Measurements from ENCODE around the gene SEL1L. TPM values are rescaled to one million over a fixed set of nuclear protein-coding genes. Genes with fewer than 3 reads are reported as not detected.

Gene SEL1L
- total and polyA plus RNA-seq, 2 experiments from 2014 or later: 21.3 to 65.7 TPM

DNA sequence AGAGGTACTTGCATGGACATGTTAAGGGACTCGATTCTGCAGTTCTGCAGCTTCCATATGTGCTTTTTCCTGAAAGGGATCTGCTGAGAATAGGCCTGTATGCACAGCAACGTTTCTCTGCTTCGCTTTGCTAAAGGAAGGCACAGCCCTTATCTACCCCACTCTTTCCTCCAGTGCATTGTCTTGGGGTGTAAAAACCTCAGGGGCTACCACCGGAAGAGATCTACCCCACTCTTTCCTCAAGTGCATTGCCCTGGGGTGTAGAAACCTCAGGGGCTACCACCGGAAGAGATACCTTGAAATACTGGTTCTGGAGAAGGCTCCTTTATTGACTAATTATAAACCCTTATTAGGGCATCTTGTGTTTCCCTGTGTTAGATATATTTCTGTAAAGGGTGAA, 52.9 kb downstream of the SEL1L start:
- H3K27me3 ChIP-seq: no peaks in the 10 kb centered on the region
- H3K36me3 ChIP-seq: peaks cover 58% of the 10 kb centered on the region
- TF ChIP-seq, protein P1, sequence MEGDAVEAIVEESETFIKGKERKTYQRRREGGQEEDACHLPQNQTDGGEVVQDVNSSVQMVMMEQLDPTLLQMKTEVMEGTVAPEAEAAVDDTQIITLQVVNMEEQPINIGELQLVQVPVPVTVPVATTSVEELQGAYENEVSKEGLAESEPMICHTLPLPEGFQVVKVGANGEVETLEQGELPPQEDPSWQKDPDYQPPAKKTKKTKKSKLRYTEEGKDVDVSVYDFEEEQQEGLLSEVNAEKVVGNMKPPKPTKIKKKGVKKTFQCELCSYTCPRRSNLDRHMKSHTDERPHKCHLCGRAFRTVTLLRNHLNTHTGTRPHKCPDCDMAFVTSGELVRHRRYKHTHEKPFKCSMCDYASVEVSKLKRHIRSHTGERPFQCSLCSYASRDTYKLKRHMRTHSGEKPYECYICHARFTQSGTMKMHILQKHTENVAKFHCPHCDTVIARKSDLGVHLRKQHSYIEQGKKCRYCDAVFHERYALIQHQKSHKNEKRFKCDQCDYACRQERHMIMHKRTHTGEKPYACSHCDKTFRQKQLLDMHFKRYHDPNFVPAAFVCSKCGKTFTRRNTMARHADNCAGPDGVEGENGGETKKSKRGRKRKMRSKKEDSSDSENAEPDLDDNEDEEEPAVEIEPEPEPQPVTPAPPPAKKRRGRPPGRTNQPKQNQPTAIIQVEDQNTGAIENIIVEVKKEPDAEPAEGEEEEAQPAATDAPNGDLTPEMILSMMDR (IDR thresholded peaks at IDR 0.05; ENCODE audit: low read depth, low read length): no peak
- H3K9me3 ChIP-seq (ENCODE audit: low read depth): no peaks in the 10 kb centered on the region
- no peak overlapping the region for H3K4me3 ChIP-seq
- no peak for DNase-seq (ENCODE audit: low read depth in 1 of 2, low spot score in 1 of 2)
- H3K27ac ChIP-seq: no peak overlapping the region
- H3K4me1 ChIP-seq (ENCODE audit: low read depth): no peaks in the 10 kb centered on the region

DNA sequence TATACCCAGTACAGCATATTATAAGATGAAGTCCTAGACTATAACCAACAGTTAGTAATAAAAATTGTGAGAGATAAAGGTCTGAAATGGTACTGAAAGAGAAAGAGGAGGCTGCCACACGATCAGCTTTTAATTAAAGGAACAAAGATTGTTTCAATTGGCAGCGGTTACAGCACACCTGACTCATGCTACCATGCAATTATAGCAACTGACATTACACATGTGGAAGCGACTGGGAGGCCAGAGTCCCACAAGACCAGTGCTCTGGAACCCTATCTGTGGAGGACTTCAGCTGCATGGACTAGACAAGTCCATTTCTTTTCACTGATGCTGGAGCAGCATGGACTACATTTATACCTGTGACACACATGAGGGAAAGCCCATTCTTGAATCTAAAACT, 55.2 kb downstream of the SEL1L start:
- DNase-seq (ENCODE audit: low read depth in 1 of 2, low spot score in 1 of 2): no peak
- TF ChIP-seq, protein P1 (IDR thresholded peaks at IDR 0.05; ENCODE audit: low read depth, low read length): no peak

DNA sequence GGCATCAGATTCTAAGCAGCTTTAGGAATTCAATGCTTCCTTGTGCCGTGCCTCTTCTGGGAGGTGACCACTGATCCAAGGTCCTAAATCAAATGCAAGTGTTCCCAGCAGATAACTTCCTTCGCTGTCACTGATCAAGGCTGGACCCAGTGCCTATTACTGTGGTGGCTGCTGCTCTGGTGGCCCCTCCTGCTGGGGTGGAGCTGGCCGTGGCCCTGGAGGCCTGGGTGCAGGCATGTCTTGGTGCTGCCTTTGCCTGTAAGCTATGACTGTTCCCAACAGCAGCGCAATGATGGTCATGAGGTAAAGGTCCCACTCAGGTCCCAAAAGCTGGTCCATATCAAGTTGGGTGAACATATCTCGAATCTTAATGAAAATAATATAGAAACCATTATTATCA, 56.8 kb downstream of the SEL1L start:
- no peaks in the 10 kb centered on the region for H3K9me3 ChIP-seq (ENCODE audit: low read depth)
- no peak overlapping the region for H3K4me3 ChIP-seq
- no peaks in the 10 kb centered on the region for H3K4me1 ChIP-seq (ENCODE audit: low read depth)
- TF ChIP-seq, protein P1 (IDR thresholded peaks at IDR 0.05; ENCODE audit: low read depth, low read length): no peak
- H3K36me3 ChIP-seq: peaks cover 38% of the 10 kb centered on the region
- no peak overlapping the region for H3K27ac ChIP-seq
- no peaks in the 10 kb centered on the region for H3K27me3 ChIP-seq
- no peak for DNase-seq (ENCODE audit: low read depth in 1 of 2, low spot score in 1 of 2)

More for the DNA sequence above, 55.2 kb downstream of the SEL1L start:
- no peaks in the 10 kb centered on the region for H3K27me3 ChIP-seq
- H3K27ac ChIP-seq: no peak overlapping the region
- H3K4me1 ChIP-seq (ENCODE audit: low read depth): no peaks in the 10 kb centered on the region
- no peaks in the 10 kb centered on the region for H3K9me3 ChIP-seq (ENCODE audit: low read depth)
- H3K36me3 ChIP-seq: peaks cover 50% of the 10 kb centered on the region
- H3K4me3 ChIP-seq: no peak overlapping the region

DNA sequence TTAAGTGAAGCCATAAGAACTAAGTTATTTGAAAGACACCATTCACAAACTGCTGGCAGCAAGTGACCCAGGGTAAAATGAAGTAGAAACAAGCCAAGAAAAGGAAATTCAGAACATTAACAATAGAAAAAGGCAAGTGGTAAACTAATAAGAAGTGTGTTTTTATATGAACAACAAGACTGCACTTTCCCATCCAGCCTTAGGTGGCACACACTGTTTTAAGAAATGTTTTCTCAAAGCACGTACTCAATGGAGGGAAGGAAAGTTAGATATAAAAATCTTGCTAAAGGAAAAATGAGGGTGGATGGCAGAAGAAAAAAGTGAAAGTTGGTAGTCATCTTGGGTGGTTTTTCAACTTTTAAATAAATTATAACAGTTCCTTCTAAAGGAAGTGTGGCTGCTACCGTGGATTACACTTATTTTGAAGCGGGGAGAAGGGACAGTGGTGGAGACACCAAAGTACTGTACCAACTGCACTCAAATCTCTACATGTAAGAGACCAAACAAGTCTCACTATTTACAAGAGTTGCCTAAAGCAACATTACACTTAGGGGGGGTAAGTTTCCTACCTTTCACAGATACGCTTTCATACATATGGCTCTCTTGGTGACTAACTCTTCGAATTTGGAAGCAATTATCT, 58.8 kb downstream of the SEL1L start:
- Histone ChIP-seq H3K9me3 (ENCODE audit: low read depth) (no peaks in the 10 kb centered on the region), H3K27ac (no peak overlapping the region), H3K27me3 (no peaks in the 10 kb centered on the region), H3K4me1 (ENCODE audit: low read depth) (no peaks in the 10 kb centered on the region), H3K36me3 (peaks cover 28% of the 10 kb centered on the region), H3K4me3 (no peak overlapping the region)
- DNase-seq (ENCODE audit: low read depth in 1 of 2, low spot score in 1 of 2): no peak
- TF ChIP-seq, protein P1 (IDR thresholded peaks at IDR 0.05; ENCODE audit: low read depth, low read length): no peak

DNA sequence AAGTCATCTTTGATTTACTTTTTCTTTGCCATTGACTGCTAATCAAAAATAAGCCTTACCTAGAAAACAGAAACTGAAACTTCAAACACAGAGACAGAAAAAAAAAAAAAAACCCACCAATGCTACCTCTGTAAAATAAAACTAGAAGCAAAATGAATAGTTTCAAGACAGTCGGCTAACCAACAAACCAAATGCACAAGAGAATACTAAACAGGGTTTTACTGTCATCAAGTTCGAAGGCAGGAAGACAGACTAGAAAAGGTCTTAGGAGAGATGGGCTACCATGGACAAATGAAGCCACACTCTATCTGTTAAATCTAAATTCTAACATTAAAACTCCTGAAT, 59.5 kb downstream of the SEL1L start:
- TF ChIP-seq, protein P1 (IDR thresholded peaks at IDR 0.05; ENCODE audit: low read depth, low read length): no peak
- Histone ChIP-seq H3K4me1 (ENCODE audit: low read depth) (no peaks in the 10 kb centered on the region), H3K27ac (no peak overlapping the region), H3K36me3 (peaks cover 22% of the 10 kb centered on the region), H3K9me3 (ENCODE audit: low read depth) (no peaks in the 10 kb centered on the region), H3K27me3 (no peaks in the 10 kb centered on the region), H3K4me3 (no peak overlapping the region)
- DNase-seq (ENCODE audit: low read depth in 1 of 2, low spot score in 1 of 2): no peak
